GM12878 (cell line): ENCODE measurements around the gene TMUB2. TPM values are rescaled to one million over a fixed set of nuclear protein-coding genes. Genes with fewer than 3 reads are reported as not detected.

ENCODE experiments used
- CTCF ChIP-seq, 3 experiments: IDR thresholded peaks in 2 of 3; conservative IDR thresholded peaks in 1 of 3; 2 replicates each; pipeline ENCODE4 v1.5.1; 2011; ENCODE audit warnings: low read depth in 3 of 3, low read length in 3 of 3, mild to moderate bottlenecking in 3 of 3, control low read depth in 2 of 3, moderate library complexity in 2 of 3, inconsistent platforms in 1 of 3, mixed read lengths in 1 of 3; ENCODE audit not compliant: control insufficient read depth in 2 of 3, insufficient read depth in 1 of 3; ENCODE audit errors: extremely low read depth in 1 of 3
- JUND ChIP-seq: IDR thresholded peaks from 2 replicates; pipeline ENCODE4 v1.6.1; 2012; ENCODE audit warnings: low read depth, mild to moderate bottlenecking, low read length, improper control_type of control experiment, moderate library complexity
- PKNOX1 ChIP-seq: fragments of 450-650 bp; IDR thresholded peaks from 2 replicates; pipeline ENCODE4 v1.6.1; 2016; ENCODE audit warnings: mild to moderate bottlenecking
- TCF12 ChIP-seq: IDR thresholded peaks from 2 replicates; pipeline ENCODE4 v1.6.1; 2011; ENCODE audit warnings: low read depth, mild to moderate bottlenecking, low read length
- ZBTB4 ChIP-seq: fragments of 450-650 bp; formaldehyde crosslinking; IDR thresholded peaks from 2 replicates; pipeline ENCODE4 v1.4.0; 2022; ENCODE audit warnings: mild to moderate bottlenecking, moderate library complexity
- polyA plus RNA-seq, 11 experiments: library from polyadenylated mRNA; depleted of rRNA in 4 of 11; unstranded in 6 of 11; stranded (reverse) in 5 of 11; fragments of >200 nt; fragmentation: Nextera tagmentation in 4 of 11; fragmentation: Illumina TruSeq in 1 of 11; extraction: Ambion mirVana in 4 of 11; extraction: Trizol in 1 of 11; gene quantifications; 1 replicate in 1 of 11; 2 replicates in 10 of 11; pipeline versions ENCODE4 v1.2.1 to v1.2.3, GENCODE V29; 2011 to 2016; ENCODE audit warnings: inconsistent platforms in 2 of 11, missing spikeins in 2 of 11, low read depth in 1 of 11
- total RNA-seq, 4 experiments: library from RNA; depleted of rRNA in 3 of 4; stranded (reverse); fragments of >200 nt in 3 of 4; fragmentation: Illumina TruSeq in 1 of 4; extraction: Trizol in 1 of 4; gene quantifications; 2 replicates each; pipeline versions ENCODE4 v1.2.1 to v1.2.3, GENCODE V29; 2013 to 2021

The TMUB2 gene
- total and polyA plus RNA-seq, 10 of the 15 experiments (the other 5 are each of a cell fraction or from before 2014, with no cell fraction given): 4.3 to 34.0 (median 20.0) TPM

GRCh38 chr17:44210342-44211192 is 23.8 kb downstream of the TMUB2 start (continued):
- TF ChIP-seq CTCF (IDR thresholded peaks at IDR 0.05 in 2 of 3, conservative IDR thresholded peaks at IDR 0.05 in 1 of 3; ENCODE audit: control insufficient read depth in 2 of 3, extremely low read depth in 1 of 3, insufficient read depth in 1 of 3, low read depth in 3 of 3, low read length in 3 of 3): peak; percentile 98 to 100 (median 99); a peak in 5 of 6 replicates
- no peak for TF ChIP-seq JUND
- TF ChIP-seq TCF12: peak; percentile 76
- TF ChIP-seq PKNOX1: 0 out of 2 replicates have a peak, but pooled peaks have one; percentile 11
- no peak for TF ChIP-seq ZBTB4 (CRISPR knock-in tag)
- TF ChIP-seq, all 136 proteins: peak for 48
